NCI-H2171 treated with DMSO at 0.1 percent for 48 hours (cell line): ENCODE measurements around the gene SCFD2.
A peak's percentile ranks its signal among the peaks of the same experiment; 100 is the strongest.
"Not testable (repeated sequence)": the region's sequence is repeated elsewhere in the genome, so short reads cannot be mapped to it uniquely, and the experiment has no call there.

Experiments used
- DNase-seq: peaks from one replicate; lab custom pipeline; 2025; lab: John Stamatoyannopoulos, UW

Gene SCFD2

GRCh38 chr4:52850406-52851124, 515.3 kb downstream of the SCFD2 start:
- no peak for DNase-seq

DNA sequence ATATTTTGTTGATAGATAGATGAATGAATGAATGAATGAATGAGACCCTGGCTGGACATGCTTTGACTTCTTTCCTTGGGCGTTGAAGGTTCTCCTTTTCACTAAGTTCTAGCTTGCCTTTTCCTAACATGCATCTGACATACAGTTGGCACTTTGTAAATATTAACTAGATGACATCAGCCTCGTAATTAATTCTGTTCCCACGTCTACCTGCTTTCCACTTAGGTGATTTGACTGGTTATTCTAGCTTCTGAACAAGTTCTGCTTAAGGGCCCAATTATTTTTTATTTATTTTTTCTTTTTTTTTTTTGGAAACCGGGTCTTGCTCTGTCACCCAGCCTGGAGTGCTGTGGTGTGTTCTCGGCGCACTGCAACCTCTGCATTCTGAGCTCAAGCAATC, 517.6 kb downstream of the SCFD2 start:
- no peak for DNase-seq

DNA sequence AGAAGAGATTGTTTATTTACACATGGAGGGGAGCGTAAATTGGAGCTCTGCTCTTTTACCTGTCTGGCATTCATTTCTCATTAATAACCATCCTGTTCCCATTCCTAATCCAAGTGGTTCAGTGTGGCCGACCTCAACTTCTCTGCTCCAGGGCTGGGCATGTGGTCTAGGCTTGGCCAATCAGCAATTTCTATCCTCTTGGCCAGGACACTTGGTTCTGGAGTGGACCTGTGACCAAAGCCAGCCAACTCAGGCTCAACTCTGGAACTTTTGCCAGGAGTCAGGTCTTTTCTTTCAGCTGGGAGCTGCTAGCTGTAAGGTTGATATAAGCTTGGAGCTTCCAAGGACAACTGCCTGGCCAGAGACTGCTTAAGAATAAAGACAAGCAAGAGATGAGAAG, 519.4 kb downstream of the SCFD2 start:
- DNase-seq: no peak

DNA sequence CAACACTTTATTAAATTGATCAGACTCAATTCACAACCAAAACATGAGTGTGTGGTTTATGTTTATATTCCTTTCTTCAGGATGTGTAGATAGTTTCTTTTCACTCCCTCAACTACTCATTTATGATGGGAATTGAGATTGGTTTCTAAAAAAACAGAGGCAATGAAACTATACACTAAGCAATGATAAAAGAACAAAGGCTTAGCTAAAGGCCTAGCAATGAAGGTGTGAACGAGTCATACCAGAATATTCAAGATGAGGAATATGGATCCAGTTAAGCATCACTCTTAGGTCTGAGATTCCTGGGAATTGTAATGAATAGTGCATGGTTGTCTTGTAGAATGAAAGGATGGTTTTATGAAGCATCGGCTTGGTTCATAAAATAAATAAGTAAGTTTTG, 521.3 kb downstream of the SCFD2 start:
- DNase-seq: no peak

DNA sequence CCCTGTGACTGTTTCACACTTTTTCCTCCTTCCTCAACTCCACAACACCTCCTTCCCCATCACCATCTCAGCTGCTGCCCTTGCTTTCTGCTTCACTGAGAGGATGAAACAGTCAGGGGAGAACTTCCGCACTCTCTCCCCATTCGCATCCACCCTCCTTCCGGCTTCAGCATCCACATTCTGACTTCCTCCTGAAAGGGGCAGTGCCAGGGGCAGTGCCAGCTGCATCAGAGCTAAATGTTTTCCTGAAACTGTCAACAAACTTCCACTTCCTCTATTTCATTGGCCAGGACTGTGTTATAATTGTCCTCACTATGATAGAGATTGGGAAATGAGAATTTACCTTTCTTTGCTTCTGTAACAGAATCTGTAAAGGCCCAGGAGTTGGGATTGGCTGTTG, 521.9 kb downstream of the SCFD2 start:
- no peak for DNase-seq

- DNase-seq: no peak
Observed at GRCh38 chr4:52843351-52843750, 522.5 kb downstream of the SCFD2 start.

GRCh38 chr4:52842792-52843191, 523.1 kb downstream of the SCFD2 start:
- DNase-seq: no peak

DNA sequence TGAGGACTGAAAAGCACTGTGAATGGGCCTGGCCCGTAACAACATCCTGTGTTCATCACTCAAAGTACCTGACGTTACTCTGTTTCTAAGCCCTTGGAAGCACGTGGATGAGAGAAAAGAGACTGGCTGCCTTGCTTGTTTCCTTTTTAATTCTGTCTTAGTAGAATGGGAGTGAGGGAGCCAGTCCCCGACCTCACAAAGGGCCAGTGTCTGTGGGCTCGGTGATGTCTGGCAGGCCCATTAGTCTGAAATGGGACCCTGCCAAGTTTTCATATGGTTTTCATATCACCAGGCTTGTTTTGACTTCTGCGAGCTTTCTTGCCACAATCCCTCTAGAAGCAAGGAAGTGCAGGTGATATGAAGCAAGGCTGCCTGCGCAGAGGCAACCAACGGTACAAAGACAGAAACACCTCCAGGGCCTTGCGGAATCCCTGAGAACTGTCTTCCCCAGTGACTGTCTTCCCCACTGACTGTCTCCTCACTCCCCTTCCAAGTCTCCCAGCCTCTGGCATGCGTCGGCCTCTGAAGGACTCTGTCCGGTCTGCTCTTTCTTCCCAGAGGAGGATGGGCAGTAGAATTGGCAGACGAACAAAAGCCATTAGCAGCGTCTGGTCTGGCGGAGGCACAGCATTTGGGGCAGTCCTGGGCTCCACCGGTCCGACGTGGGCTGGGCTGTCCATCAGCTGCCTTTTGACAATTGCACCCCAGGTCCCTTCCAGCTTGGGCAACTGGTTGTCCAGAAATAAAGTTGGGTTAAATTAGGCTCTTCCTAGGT, 524.0 kb downstream of the SCFD2 start:
- no peak for DNase-seq

- DNase-seq: no peak
Observed at GRCh38 chr4:52840531-52841370, 525.1 kb downstream of the SCFD2 start.

- peak; percentile 72 for DNase-seq
Observed at GRCh38 chr4:52838729-52839586, 526.9 kb downstream of the SCFD2 start.

DNA sequence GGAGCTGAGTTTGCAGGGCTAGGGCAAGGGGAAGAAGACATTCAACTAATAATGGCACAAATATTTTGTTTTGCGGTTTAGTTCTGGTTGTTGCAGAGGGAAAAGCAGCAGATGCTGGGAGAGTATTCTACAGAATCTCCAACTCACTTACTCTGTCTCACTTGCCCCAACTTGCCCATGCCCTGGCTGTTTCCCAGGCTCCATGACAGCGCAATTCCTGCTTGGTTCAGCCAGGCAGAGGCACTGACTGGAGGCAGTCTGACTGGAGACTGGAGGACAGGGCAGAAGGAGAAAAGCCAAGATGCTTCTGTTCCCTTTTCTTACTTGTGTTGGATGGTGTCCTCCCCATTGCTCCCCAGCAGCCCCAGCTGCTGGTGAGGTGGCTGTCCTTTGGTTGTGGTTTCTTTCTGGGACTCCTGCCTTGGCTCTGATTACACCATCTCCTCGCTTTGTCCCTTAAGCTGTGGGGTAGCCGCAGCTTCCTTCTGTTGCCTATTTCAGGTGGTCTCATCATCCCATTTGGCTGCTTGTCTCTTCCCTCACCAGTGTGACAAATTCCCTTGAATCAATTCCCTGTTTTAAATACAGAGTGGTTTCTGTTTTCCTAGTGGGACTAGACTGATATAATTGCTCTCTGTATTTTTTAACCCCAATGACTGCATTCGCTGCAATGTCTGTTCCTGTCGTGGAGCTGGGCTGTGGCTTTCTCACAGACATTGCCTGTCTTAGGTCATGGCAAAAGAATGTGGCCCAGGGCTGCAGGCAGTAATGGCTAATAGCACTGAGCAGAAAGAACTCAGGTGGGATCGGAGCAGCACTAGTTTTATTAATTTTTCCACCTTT, 527.9 kb downstream of the SCFD2 start:
- peak; percentile 83 for DNase-seq

DNA sequence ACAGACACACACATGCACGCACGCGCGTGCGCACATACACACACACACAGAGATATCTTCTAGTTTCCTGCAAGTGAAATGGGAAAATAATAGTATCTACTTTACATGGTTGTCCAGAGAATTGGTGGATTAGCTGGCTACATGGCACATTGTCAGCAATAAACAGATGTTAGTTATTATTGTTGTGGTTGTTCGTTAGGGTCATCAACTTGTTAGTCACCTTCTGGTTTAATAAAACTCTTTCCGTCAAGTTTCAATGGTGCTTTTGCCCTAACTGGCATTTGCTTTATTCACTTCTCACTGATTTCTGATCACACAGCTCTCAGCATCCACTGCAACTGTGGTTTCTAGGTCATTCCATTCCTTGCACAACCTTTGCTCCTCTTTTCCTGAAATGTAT, 529.2 kb downstream of the SCFD2 start:
- no peak for DNase-seq

DNA sequence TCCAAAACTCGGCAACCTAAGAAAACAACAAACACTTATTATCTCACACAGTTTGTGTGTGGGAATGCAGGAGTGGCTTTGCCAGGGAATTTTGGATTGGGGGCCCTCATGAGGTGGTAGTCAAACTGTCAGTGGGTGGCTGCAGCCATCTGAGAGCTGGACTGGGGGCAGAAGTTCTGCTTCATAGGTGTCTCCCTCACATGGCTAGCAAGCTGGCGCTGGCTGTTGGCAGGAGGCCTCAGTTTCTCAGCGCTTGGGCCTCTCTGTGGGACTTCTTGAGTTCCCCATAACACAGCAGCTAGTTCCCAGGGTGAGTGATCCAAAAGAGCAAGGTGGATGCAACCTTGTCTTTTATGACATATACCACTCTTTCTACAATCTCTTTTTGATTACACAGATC, 529.7 kb downstream of the SCFD2 start:
- DNase-seq: no peak

- DNase-seq: not testable (repeated sequence)
Observed at GRCh38 chr4:52834641-52835456, 531.0 kb downstream of the SCFD2 start.

- no peak for DNase-seq
Observed at GRCh38 chr4:52833941-52834525, 531.8 kb downstream of the SCFD2 start.

DNA sequence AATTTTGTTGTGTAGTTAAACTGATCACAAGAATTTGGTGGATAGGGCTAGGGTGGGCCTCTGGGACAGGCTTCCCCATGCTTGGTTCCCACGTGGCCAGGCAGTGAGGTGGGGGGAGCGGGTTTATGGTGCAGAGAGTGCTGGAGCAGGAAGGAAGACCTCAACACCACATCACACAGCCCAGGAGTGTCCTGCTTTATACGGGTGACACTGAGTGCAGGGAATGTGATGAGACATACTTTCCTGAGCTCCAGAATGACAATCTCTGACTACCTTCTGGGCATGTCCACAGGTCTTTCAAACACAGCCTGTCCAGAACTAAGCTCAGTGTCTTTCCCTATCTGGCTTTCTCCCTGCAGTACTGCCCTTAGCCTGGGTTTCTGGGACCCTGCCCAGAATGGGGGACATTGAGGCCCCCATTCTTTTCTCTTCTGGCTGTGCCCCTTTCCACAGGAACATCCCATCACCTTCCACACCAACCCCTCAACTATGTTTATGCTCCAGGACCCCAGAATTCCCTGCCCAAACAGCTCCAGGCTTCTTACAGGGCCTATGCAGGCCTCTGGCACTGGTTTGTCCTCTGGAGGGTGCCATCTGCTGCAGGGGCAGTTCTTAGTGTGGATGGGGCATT, 540.3 kb downstream of the SCFD2 start:
- no peak for DNase-seq

DNA sequence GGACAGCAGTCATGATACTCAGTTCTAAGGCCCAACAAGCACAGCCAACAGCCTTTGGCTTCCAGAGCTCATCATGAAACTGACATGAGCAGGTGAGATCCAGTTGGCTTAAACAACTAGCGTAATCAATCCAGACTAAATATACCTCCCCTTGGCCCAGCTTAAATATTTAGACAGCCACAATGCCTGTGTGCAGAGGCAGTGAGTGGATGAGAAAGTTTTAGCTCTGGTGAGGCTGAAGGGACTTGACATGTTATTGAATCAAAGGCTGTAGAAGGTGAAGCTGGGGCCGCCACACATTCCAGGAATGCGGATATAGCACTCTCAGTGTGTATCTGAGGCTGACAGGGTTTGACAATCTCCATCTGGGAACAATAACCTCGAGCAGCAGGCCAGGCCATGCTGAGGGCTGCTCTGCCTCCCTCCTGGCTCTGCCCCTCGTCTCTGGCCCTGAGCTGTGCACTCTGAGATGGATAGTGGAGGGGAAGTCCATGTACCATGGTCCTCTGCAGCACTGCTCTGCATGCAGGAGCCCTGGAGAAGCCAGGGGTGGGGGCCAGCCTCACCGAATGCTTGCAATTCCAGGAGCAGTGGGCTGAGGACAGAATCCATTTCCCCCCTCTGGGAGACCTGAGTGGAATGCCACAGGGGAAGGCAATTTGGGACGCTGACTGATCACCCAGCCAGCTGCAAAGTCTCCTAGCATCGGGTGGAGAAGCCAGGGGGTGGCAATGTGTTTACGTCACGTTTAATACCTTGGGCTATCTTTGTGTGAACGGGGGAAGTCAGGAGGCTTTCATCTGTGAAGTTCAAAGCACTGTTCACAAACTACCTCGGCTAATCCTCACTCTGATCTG, 541.0 kb downstream of the SCFD2 start:
- DNase-seq: no peak

DNA sequence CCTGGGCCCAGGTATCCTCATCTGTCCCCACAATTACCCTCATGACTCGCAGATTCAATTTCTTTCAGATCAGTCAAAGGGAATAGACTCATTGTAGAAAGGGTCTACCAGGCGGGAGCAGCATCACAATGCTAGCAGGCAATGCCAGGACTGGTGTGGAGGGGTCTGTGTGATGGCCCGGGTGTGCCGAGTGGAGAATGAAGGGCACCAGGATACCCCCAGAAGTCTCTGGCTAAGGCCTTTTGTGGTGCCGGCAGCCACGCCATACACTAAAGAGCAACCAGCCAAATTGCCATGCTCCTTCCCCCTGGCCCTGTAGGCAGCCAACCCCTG, 541.6 kb downstream of the SCFD2 start:
- no peak for DNase-seq
